Immature natural killer cell (primary cell): ENCODE results near the gene GSG1L. TPM values are rescaled to one million over a fixed set of nuclear protein-coding genes. Genes with fewer than 3 reads are reported as not detected.
"Not testable (repeated sequence)": the region's sequence is repeated elsewhere in the genome, so short reads cannot be mapped to it uniquely, and the experiment has no call there.

Source experiments
- DNase-seq, 3 donors: peaks; one replicate each; pipeline ENCODE4 v3.0.0; 2022; ENCODE audit warnings: mixed read lengths in 1 of 3
- H3K27ac Mint-ChIP-seq, 6 donors: one replicate each; pipeline ENCODE4 v1.8.0; 2020; ENCODE audit warnings: mixed read lengths in 6 of 6, mild to moderate bottlenecking in 5 of 6, inconsistent platforms in 4 of 6, moderate library complexity in 3 of 6
- H3K27me3 Mint-ChIP-seq, 3 donors: one replicate each; pipeline ENCODE4 v1.8.0; 2020 to 2021; ENCODE audit warnings: low read depth in 3 of 3, mild to moderate bottlenecking in 3 of 3, mixed read lengths in 3 of 3, moderate library complexity in 3 of 3, inconsistent platforms in 1 of 3
- H3K36me3 Mint-ChIP-seq, 3 donors: one replicate each; pipeline ENCODE4 v1.8.0; 2020; ENCODE audit warnings: mixed read lengths in 3 of 3, inconsistent platforms in 2 of 3, mild to moderate bottlenecking in 2 of 3
- H3K4me1 Mint-ChIP-seq, 2 donors: one replicate each; pipeline ENCODE4 v1.8.0; 2020; ENCODE audit warnings: inconsistent platforms in 2 of 2, mild to moderate bottlenecking in 2 of 2, mixed read lengths in 2 of 2, moderate library complexity in 1 of 2
- H3K4me3 Mint-ChIP-seq, 5 donors: one replicate each; pipeline ENCODE4 v1.8.0; 2020; ENCODE audit warnings: mild to moderate bottlenecking in 5 of 5, mixed read lengths in 5 of 5, inconsistent platforms in 3 of 5, moderate library complexity in 3 of 5
- H3K9me3 Mint-ChIP-seq, 6 donors: one replicate each; pipeline ENCODE4 v1.8.0; 2020; ENCODE audit warnings: mild to moderate bottlenecking in 6 of 6, mixed read lengths in 6 of 6, inconsistent platforms in 4 of 6, moderate library complexity in 3 of 6
- polyA plus RNA-seq, 3 donors: library from polyadenylated mRNA; unstranded; fragments of 300-500 nt; fragmentation: Illumina TruSeq; gene quantifications; one replicate each; pipeline ENCODE4 v1.2.3, GENCODE V29; 2021

The GSG1L gene
- polyA plus RNA-seq, 3 donors from 2014 or later = not detected

- no peak for DNase-seq
- Mint-ChIP-seq H3K4me1 (no peaks in the 10 kb centered on the region), H3K36me3 (no peaks in the 10 kb centered on the region), H3K27me3 (peaks cover 0 to 8% (median 4%) of the 10 kb centered on the region in 3 donors), H3K9me3 (no peaks in the 10 kb centered on the region), H3K4me3 (no peak overlapping the region), H3K27ac (no peak overlapping the region)
These were observed 77.5 kb downstream of the GSG1L start for GRCh38 chr16:27985981-27986380.

- Mint-ChIP-seq H3K36me3 (no peaks in the 10 kb centered on the region), H3K4me1 (no peaks in the 10 kb centered on the region), H3K27ac (no peak overlapping the region), H3K4me3 (no peak overlapping the region), H3K9me3 (no peaks in the 10 kb centered on the region), H3K27me3 (peaks cover 4 to 10% (median 4%) of the 10 kb centered on the region in 3 donors)
- DNase-seq = no peak
These were observed 79.4 kb downstream of the GSG1L start for GRCh38 chr16:27984121-27984520.

- DNase-seq = no peak
- H3K27ac Mint-ChIP-seq = no peak overlapping the region
- no peaks in the 10 kb centered on the region for H3K9me3 Mint-ChIP-seq
- H3K27me3 Mint-ChIP-seq = peaks cover 4 to 10% (median 4%) of the 10 kb centered on the region in 3 donors
- H3K4me1 Mint-ChIP-seq = no peaks in the 10 kb centered on the region
- no peak overlapping the region for H3K4me3 Mint-ChIP-seq
- no peaks in the 10 kb centered on the region for H3K36me3 Mint-ChIP-seq
These were observed 80.3 kb downstream of the GSG1L start for GRCh38 chr16:27983244-27983643.

GRCh38 chr16:27982184-27982583 lies 81.3 kb downstream of the GSG1L start:
- H3K4me3 Mint-ChIP-seq = no peak overlapping the region
- H3K36me3 Mint-ChIP-seq = no peaks in the 10 kb centered on the region
- H3K27me3 Mint-ChIP-seq = peaks cover 2 to 13% (median 4%) of the 10 kb centered on the region in 3 donors
- no peaks in the 10 kb centered on the region for H3K9me3 Mint-ChIP-seq
- H3K27ac Mint-ChIP-seq = no peak overlapping the region
- no peak for DNase-seq
- no peaks in the 10 kb centered on the region for H3K4me1 Mint-ChIP-seq

DNA sequence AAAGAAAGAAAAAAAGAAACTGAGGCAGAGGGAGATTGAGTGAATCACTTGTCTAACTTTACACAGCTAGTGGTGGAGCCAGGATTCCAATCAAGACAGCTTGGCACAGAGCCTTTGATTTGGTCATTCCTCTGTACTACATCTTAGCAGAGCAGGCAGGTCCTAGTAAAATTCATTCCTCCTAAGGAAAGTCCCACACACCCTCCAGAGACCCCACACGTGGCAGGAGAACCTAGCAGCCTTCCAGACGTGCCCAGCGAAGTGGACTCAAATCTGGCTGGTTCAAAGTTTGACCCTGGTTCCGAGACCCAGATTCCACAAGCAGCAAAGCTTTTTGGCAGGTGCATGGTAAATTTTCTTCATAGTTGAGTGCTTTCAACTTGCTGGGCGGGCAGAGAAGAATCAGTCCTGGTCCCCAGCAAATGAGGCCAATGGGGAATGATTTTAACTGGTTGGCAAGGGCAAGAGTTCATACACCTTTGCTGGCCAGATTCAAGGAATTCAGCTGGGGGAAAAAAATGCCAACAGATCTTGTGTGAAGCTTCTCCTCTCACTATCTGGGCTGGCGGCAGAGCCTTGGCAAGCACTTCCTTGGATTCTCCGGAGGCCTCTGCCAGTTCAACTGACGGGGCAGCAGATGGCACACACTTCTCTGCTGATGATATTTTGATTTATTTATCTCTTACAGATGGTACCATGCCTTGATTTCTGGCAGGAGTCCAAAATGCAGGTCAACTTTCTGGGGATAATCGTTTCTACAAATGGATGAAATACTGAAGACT lies 82.4 kb downstream of the GSG1L start:
- H3K27me3 Mint-ChIP-seq = peaks cover 2 to 9% (median 4%) of the 10 kb centered on the region in 3 donors
- no peak for DNase-seq
- H3K36me3 Mint-ChIP-seq = no peaks in the 10 kb centered on the region
- H3K9me3 Mint-ChIP-seq = no peaks in the 10 kb centered on the region
- no peak overlapping the region for H3K4me3 Mint-ChIP-seq
- H3K27ac Mint-ChIP-seq = no peak overlapping the region
- no peaks in the 10 kb centered on the region for H3K4me1 Mint-ChIP-seq

GRCh38 chr16:27980076-27980775 lies 83.3 kb downstream of the GSG1L start:
- no peaks in the 10 kb centered on the region for H3K4me1 Mint-ChIP-seq
- no peak for DNase-seq
- no peaks in the 10 kb centered on the region for H3K9me3 Mint-ChIP-seq
- H3K27me3 Mint-ChIP-seq = peaks cover 2 to 5% (median 4%) of the 10 kb centered on the region in 3 donors
- H3K4me3 Mint-ChIP-seq = no peak overlapping the region
- H3K36me3 Mint-ChIP-seq = no peaks in the 10 kb centered on the region
- no peak overlapping the region for H3K27ac Mint-ChIP-seq

DNA sequence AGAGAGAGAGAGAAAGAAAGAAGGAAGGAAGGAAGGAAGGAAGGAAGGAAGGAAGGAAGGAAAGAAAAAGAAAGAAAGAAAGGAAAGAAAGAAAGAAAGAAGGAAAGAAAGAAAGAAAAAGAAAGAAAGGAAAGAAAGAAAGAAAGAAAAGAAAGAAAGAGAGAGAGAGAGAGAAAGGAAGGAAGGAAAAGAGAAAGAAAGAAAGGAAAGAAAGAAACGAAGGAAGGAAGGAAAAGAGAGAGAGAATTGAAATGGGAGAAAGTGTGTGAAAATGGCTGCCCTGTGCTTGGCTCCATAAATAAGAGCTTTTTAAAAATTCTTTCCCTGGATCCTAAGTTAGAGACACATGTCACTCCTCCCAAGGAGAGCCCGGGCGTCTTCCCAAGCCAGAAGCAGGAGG lies 83.8 kb downstream of the GSG1L start:
- not testable (repeated sequence) for H3K4me1 Mint-ChIP-seq, DNase-seq, H3K9me3 Mint-ChIP-seq, H3K36me3 Mint-ChIP-seq, H3K27ac Mint-ChIP-seq, H3K27me3 Mint-ChIP-seq, H3K4me3 Mint-ChIP-seq

DNA sequence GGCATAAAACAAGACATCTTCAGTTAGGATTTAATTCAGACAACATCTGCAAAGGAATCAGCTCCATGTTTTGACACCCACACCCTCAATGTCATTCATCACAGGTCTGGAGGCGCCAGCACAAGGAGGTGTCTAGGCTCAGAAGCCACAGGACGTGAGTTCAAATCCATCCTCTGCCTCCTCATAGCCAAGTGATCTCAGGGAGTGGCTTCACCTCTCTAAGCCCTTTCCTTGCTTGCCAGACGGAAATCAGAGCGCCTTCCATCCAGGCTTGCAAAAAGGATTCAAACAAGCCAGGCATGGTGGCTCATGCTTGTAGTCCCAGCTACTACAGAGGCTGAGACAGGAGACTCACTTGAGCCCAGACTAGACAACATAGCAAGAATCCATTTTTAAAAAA lies 84.6 kb downstream of the GSG1L start:
- no peak for DNase-seq
- no peaks in the 10 kb centered on the region for H3K36me3 Mint-ChIP-seq
- H3K4me1 Mint-ChIP-seq = no peaks in the 10 kb centered on the region
- H3K4me3 Mint-ChIP-seq = no peak overlapping the region
- H3K27me3 Mint-ChIP-seq = peaks cover 2 to 5% (median 4%) of the 10 kb centered on the region in 3 donors
- H3K9me3 Mint-ChIP-seq = no peaks in the 10 kb centered on the region
- no peak overlapping the region for H3K27ac Mint-ChIP-seq

- no peak overlapping the region for H3K4me3 Mint-ChIP-seq
- H3K27ac Mint-ChIP-seq = no peak overlapping the region
- no peak for DNase-seq
- H3K27me3 Mint-ChIP-seq = peaks cover 2 to 5% (median 4%) of the 10 kb centered on the region in 3 donors
- no peaks in the 10 kb centered on the region for H3K9me3 Mint-ChIP-seq
- H3K36me3 Mint-ChIP-seq = no peaks in the 10 kb centered on the region
- no peaks in the 10 kb centered on the region for H3K4me1 Mint-ChIP-seq
These were observed 85.5 kb downstream of the GSG1L start for GRCh38 chr16:27977966-27978365.

GRCh38 chr16:27976990-27977389 lies 86.5 kb downstream of the GSG1L start:
- no peak overlapping the region for H3K4me3 Mint-ChIP-seq
- no peaks in the 10 kb centered on the region for H3K9me3 Mint-ChIP-seq
- H3K36me3 Mint-ChIP-seq = no peaks in the 10 kb centered on the region
- DNase-seq = no peak
- H3K4me1 Mint-ChIP-seq = no peaks in the 10 kb centered on the region
- peaks cover 2 to 5% (median 4%) of the 10 kb centered on the region in 3 donors for H3K27me3 Mint-ChIP-seq
- no peak overlapping the region for H3K27ac Mint-ChIP-seq

- Mint-ChIP-seq H3K36me3 (no peaks in the 10 kb centered on the region), H3K9me3 (no peaks in the 10 kb centered on the region), H3K27me3 (peaks cover 2 to 9% (median 4%) of the 10 kb centered on the region in 3 donors), H3K4me3 (no peak overlapping the region), H3K4me1 (no peaks in the 10 kb centered on the region), H3K27ac (no peak overlapping the region)
- no peak for DNase-seq
These were observed 88.5 kb downstream of the GSG1L start for GRCh38 chr16:27974896-27975540.

- no peaks in the 10 kb centered on the region for H3K9me3 Mint-ChIP-seq
- H3K4me1 Mint-ChIP-seq = no peaks in the 10 kb centered on the region
- no peaks in the 10 kb centered on the region for H3K36me3 Mint-ChIP-seq
- H3K4me3 Mint-ChIP-seq = no peak overlapping the region
- DNase-seq = no peak
- no peak overlapping the region for H3K27ac Mint-ChIP-seq
- H3K27me3 Mint-ChIP-seq = peaks cover 0 to 8% (median 2%) of the 10 kb centered on the region in 3 donors
These were observed 89.8 kb downstream of the GSG1L start for GRCh38 chr16:27973678-27974077.

GRCh38 chr16:27972500-27972899 lies 91.0 kb downstream of the GSG1L start:
- Mint-ChIP-seq H3K27ac (no peak overlapping the region), H3K27me3 (peaks cover 0 to 5% (median 2%) of the 10 kb centered on the region in 3 donors), H3K4me1 (no peaks in the 10 kb centered on the region), H3K4me3 (no peak overlapping the region), H3K9me3 (no peaks in the 10 kb centered on the region), H3K36me3 (no peaks in the 10 kb centered on the region)
- peak; percentile 5 to 31 (median 9) for DNase-seq

DNA sequence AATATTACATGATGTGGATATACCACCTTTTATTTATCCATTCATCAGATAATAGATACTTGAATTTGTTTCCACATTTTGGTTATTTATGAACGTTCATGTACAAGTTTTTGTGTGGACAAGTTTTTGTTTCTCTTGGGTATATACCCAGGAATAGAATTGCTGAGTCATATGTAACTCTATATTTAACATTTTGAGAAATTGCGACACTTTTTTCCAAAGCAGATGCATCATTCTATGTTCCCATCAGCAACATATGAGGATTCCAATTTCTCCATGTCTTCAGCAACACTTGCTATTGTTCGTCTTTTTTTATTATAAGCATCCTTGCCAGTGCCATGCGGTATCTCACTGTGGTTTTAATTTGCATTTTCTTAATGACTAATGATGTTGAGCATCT lies 93.9 kb downstream of the GSG1L start:
- Mint-ChIP-seq H3K9me3 (no peaks in the 10 kb centered on the region), H3K36me3 (no peaks in the 10 kb centered on the region), H3K27me3 (peaks cover 0 to 5% (median 4%) of the 10 kb centered on the region in 3 donors), H3K4me1 (no peaks in the 10 kb centered on the region), H3K4me3 (no peak overlapping the region), H3K27ac (no peak overlapping the region)
- DNase-seq = no peak
